Measurements from ENCODE around the gene C16orf92.

The C16orf92 gene

DNA sequence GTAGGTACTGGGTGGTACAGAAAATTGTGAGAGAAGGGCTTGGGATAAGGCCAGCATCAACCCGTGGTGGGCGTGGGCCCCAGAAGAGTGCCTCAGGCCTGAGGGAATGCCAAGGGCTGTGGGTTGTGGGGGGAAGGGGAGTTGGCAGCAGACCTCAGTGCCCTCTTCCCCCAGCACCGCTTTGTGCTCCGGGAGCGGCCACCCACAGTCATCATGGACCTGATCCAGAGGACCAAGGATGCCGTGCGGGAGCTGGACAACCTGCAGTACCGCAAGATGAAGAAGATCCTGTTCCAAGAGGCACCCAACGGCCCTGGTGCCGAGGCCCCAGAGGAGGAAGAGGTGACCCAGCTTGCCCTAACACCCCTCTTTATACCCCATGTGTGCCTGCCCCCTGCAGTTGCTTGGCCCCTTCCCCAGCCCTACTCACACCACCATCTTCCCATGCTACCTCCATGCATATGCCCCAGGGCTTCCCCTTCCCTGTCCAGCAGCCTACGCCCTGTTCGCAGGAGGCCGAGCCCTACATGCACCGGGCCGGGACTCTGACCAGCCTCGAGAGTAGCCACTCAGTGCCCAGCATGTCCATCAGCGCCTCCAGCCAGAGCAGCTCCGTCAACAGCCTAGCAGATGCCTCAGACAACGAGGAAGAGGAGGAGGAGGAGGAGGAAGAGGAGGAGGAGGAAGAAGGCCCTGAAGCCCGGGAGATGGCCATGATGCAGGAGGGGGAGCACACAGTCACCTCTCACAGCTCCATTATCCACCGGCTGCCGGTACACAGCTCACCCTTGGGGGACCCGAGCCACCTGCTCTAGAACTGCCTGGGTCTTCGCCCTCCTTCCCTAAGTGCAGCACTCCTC is 40.2 kb upstream of the C16orf92 start:
- Histone ChIP-seq H3K4me1 (ENCODE audit: control insufficient read depth in 5 of 5, insufficient read depth in 5 of 5, low read length in 5 of 5) (peaks cover 0 to 50% (median 6%) of the 10 kb centered on the region in 5 donors), H3K27ac (ENCODE audit: low read depth, low read length) (peak overlapping the region; percentile 9), H3K4me3 (ENCODE audit: low read depth in 1 of 5, low read length in 5 of 5) (no peak overlapping the region)

DNA sequence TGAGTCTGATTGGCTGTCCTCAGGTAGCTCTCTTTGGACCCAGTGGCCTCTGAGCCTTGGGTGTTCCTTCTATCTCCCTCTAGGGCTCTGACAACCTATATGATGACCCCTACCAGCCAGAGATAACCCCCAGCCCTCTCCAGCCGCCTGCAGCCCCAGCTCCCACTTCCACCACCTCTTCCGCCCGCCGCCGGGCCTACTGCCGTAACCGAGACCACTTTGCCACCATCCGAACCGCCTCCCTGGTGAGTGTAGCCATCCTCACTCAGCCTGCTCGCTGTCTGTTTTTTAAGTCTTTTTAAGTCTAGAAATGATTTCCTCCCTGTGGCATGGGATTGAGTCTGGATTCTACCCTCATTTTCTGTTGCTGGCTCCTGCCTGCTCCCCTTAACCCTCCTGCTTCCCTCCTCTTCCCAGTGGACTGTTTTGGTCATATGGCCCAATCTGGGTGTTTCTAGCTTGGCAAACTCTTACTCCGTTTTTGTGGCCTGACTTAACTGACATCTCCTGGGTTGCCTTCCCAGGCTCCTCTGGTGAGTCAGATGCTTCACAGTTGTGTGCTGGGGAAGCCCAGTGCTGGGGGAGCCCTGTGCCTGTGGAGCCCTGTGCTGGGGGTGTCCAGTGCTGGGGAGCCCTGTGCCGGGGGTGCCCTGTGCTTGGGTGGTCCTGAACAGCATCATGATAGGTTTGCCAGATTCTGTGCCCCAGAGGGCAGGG is 39.4 kb upstream of the C16orf92 start:
- no peak overlapping the region for H3K4me3 ChIP-seq (ENCODE audit: low read depth in 1 of 5, low read length in 5 of 5)
- no peak overlapping the region for H3K9ac ChIP-seq (ENCODE audit: low read length in 5 of 5)
- H3K27me3 ChIP-seq (ENCODE audit: control insufficient read depth in 5 of 5, insufficient read depth in 4 of 5, low read length in 5 of 5): no peaks in the 10 kb centered on the region
- H3K9me3 ChIP-seq (ENCODE audit: control insufficient read depth in 5 of 5, low read length in 5 of 5): no peaks in the 10 kb centered on the region
- H3K36me3 ChIP-seq (ENCODE audit: control insufficient read depth in 5 of 5, insufficient read depth in 5 of 5, low read length in 5 of 5): peaks cover 18 to 100% (median 99%) of the 10 kb centered on the region in 5 donors
- H3K27ac ChIP-seq (ENCODE audit: low read depth, low read length): no peak overlapping the region
- peaks cover 0 to 42% (median 6%) of the 10 kb centered on the region in 5 donors for H3K4me1 ChIP-seq (ENCODE audit: control insufficient read depth in 5 of 5, insufficient read depth in 5 of 5, low read length in 5 of 5)

More for the DNA sequence above, 40.2 kb upstream of the C16orf92 start:
- H3K36me3 ChIP-seq (ENCODE audit: control insufficient read depth in 5 of 5, insufficient read depth in 5 of 5, low read length in 5 of 5): peaks cover 18 to 100% (median 99%) of the 10 kb centered on the region in 5 donors
- no peaks in the 10 kb centered on the region for H3K9me3 ChIP-seq (ENCODE audit: control insufficient read depth in 5 of 5, low read length in 5 of 5)
- H3K9ac ChIP-seq (ENCODE audit: low read length in 5 of 5): no peak overlapping the region
- H3K27me3 ChIP-seq (ENCODE audit: control insufficient read depth in 5 of 5, insufficient read depth in 4 of 5, low read length in 5 of 5): no peaks in the 10 kb centered on the region

DNA sequence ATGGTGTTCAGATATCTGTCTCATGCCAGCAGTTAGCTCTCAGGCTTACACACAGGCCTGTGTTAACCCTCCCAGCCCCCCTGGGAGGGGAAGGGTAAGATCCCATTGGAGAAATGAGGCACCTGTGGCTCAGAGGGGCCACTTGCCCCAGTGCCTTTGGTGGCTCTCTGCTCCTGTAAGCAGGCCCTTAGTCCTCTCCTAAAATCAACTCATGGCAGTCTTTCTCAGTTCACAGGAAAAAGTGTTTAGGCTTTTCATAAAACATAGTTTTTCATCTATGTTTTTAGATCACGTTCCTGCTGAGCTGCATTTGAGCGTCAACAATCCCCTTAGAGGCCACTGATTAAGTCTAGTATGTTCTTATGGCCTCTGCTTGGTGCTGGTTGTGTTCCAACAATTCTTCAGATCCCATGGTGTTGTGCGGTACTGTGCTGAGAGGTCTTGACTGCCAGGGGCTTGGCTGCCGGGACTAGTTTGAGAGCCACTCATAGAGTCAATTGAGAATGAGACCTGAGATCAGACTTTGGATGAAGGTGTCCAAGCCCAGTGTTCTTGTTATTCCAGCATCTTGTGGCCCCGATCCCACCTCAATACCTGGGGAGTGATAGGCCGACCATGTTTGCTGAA is 38.7 kb upstream of the C16orf92 start:
- Histone ChIP-seq H3K4me3 (ENCODE audit: low read depth in 1 of 5, low read length in 5 of 5) (no peak overlapping the region), H3K27me3 (ENCODE audit: control insufficient read depth in 5 of 5, insufficient read depth in 4 of 5, low read length in 5 of 5) (no peaks in the 10 kb centered on the region), H3K9ac (ENCODE audit: low read length in 5 of 5) (no peak overlapping the region), H3K27ac (ENCODE audit: low read depth, low read length) (no peak overlapping the region), H3K36me3 (ENCODE audit: control insufficient read depth in 5 of 5, insufficient read depth in 5 of 5, low read length in 5 of 5) (peaks cover 18 to 100% (median 99%) of the 10 kb centered on the region in 5 donors), H3K4me1 (ENCODE audit: control insufficient read depth in 5 of 5, insufficient read depth in 5 of 5, low read length in 5 of 5) (peaks cover 0 to 35% (median 6%) of the 10 kb centered on the region in 5 donors), H3K9me3 (ENCODE audit: control insufficient read depth in 5 of 5, low read length in 5 of 5) (no peaks in the 10 kb centered on the region)

DNA sequence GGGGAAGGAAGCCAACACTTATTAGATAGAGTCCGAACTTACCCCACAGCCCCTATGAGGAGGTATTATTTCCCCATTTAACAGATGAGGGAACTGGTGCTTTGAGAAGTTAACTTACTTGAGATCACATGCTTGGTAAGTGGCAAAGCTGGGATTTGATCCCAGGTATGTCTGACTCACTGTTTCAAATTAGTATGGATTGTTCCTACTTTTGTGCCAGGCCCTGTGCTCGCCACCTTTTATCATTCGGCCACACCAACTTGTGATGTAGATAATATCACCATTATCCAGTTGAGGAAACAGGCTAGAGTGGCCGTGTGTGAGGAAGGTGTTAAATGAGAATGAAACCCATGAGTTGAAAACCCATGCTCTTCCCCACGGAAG is 38.2 kb upstream of the C16orf92 start:
- Histone ChIP-seq H3K36me3 (ENCODE audit: control insufficient read depth in 5 of 5, insufficient read depth in 5 of 5, low read length in 5 of 5) (peaks cover 16 to 100% (median 99%) of the 10 kb centered on the region in 5 donors), H3K27me3 (ENCODE audit: control insufficient read depth in 5 of 5, insufficient read depth in 4 of 5, low read length in 5 of 5) (no peaks in the 10 kb centered on the region), H3K9ac (ENCODE audit: low read length in 5 of 5) (no peak overlapping the region), H3K4me1 (ENCODE audit: control insufficient read depth in 5 of 5, insufficient read depth in 5 of 5, low read length in 5 of 5) (peaks cover 0 to 30% (median 6%) of the 10 kb centered on the region in 5 donors), H3K27ac (ENCODE audit: low read depth, low read length) (no peak overlapping the region), H3K9me3 (ENCODE audit: control insufficient read depth in 5 of 5, low read length in 5 of 5) (no peaks in the 10 kb centered on the region), H3K4me3 (ENCODE audit: low read depth in 1 of 5, low read length in 5 of 5) (no peak overlapping the region)

DNA sequence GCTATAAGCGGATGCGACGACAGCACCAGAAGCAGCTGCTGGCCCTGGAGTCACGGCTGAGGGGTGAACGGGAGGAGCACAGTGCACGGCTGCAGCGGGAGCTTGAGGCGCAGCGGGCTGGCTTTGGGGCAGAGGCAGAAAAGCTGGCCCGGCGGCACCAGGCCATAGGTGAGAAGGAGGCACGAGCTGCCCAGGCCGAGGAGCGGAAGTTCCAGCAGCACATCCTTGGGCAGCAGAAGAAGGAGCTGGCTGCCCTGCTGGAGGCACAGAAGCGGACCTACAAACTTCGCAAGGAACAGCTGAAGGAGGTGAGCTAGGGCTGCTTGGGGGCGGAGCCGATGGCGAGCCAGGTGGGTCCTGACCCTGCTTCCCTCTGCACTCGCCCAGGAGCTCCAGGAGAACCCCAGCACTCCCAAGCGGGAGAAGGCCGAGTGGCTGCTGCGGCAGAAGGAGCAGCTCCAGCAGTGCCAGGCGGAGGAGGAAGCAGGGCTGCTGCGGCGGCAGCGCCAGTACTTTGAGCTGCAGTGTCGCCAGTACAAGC is 37.7 kb upstream of the C16orf92 start:
- Histone ChIP-seq H3K4me1 (ENCODE audit: control insufficient read depth in 5 of 5, insufficient read depth in 5 of 5, low read length in 5 of 5) (peaks cover 0 to 24% (median 3%) of the 10 kb centered on the region in 5 donors), H3K9ac (ENCODE audit: low read length in 5 of 5) (no peak overlapping the region), H3K9me3 (ENCODE audit: control insufficient read depth in 5 of 5, low read length in 5 of 5) (no peaks in the 10 kb centered on the region), H3K4me3 (ENCODE audit: low read depth in 1 of 5, low read length in 5 of 5) (no peak overlapping the region), H3K27me3 (ENCODE audit: control insufficient read depth in 5 of 5, insufficient read depth in 4 of 5, low read length in 5 of 5) (no peaks in the 10 kb centered on the region), H3K27ac (ENCODE audit: low read depth, low read length) (no peak overlapping the region), H3K36me3 (ENCODE audit: control insufficient read depth in 5 of 5, insufficient read depth in 5 of 5, low read length in 5 of 5) (peaks cover 12 to 100% (median 98%) of the 10 kb centered on the region in 5 donors)

DNA sequence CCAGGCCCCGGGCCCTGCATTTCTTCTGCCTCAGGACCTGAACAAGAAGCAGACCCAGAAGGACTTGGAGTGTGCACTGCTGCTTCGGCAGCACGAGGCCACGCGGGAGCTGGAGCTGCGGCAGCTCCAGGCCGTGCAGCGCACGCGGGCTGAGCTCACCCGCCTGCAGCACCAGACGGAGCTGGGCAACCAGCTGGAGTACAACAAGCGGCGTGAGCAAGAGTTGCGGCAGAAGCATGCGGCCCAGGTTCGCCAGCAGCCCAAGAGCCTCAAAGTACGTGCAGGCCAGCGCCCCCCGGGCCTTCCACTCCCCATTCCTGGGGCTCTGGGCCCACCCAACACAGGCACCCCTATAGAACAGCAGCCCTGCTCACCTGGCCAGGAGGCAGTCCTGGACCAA is 36.8 kb upstream of the C16orf92 start:
- no peaks in the 10 kb centered on the region for H3K9me3 ChIP-seq (ENCODE audit: control insufficient read depth in 5 of 5, low read length in 5 of 5)
- H3K4me1 ChIP-seq (ENCODE audit: control insufficient read depth in 5 of 5, insufficient read depth in 5 of 5, low read length in 5 of 5): peaks cover 0 to 20% (median 3%) of the 10 kb centered on the region in 5 donors
- no peak overlapping the region for H3K4me3 ChIP-seq (ENCODE audit: low read depth in 1 of 5, low read length in 5 of 5)
- H3K36me3 ChIP-seq (ENCODE audit: control insufficient read depth in 5 of 5, insufficient read depth in 5 of 5, low read length in 5 of 5): peaks cover 5 to 100% (median 99%) of the 10 kb centered on the region in 5 donors
- no peak overlapping the region for H3K9ac ChIP-seq (ENCODE audit: low read length in 5 of 5)
- H3K27me3 ChIP-seq (ENCODE audit: control insufficient read depth in 5 of 5, insufficient read depth in 4 of 5, low read length in 5 of 5): no peaks in the 10 kb centered on the region
- H3K27ac ChIP-seq (ENCODE audit: low read depth, low read length): no peak overlapping the region

DNA sequence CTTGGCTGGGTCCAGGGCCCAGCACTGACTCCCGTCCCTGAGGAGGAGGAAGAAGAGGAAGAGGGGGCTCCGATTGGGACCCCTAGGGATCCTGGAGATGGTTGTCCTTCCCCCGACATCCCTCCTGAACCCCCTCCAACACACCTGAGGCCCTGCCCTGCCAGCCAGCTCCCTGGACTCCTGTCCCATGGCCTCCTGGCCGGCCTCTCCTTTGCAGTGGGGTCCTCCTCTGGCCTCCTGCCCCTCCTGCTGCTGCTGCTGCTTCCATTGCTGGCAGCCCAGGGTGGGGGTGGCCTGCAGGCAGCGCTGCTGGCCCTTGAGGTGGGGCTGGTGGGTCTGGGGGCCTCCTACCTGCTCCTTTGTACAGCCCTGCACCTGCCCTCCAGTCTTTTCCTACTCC is 36.1 kb upstream of the C16orf92 start:
- Histone ChIP-seq H3K27ac (ENCODE audit: low read depth, low read length) (no peak overlapping the region), H3K36me3 (ENCODE audit: control insufficient read depth in 5 of 5, insufficient read depth in 5 of 5, low read length in 5 of 5) (peaks cover 3 to 100% (median 98%) of the 10 kb centered on the region in 5 donors), H3K4me1 (ENCODE audit: control insufficient read depth in 5 of 5, insufficient read depth in 5 of 5, low read length in 5 of 5) (peaks cover 0 to 16% (median 5%) of the 10 kb centered on the region in 5 donors), H3K9ac (ENCODE audit: low read length in 5 of 5) (no peak overlapping the region), H3K4me3 (ENCODE audit: low read depth in 1 of 5, low read length in 5 of 5) (no peak overlapping the region), H3K27me3 (ENCODE audit: control insufficient read depth in 5 of 5, insufficient read depth in 4 of 5, low read length in 5 of 5) (no peaks in the 10 kb centered on the region), H3K9me3 (ENCODE audit: control insufficient read depth in 5 of 5, low read length in 5 of 5) (no peaks in the 10 kb centered on the region)

DNA sequence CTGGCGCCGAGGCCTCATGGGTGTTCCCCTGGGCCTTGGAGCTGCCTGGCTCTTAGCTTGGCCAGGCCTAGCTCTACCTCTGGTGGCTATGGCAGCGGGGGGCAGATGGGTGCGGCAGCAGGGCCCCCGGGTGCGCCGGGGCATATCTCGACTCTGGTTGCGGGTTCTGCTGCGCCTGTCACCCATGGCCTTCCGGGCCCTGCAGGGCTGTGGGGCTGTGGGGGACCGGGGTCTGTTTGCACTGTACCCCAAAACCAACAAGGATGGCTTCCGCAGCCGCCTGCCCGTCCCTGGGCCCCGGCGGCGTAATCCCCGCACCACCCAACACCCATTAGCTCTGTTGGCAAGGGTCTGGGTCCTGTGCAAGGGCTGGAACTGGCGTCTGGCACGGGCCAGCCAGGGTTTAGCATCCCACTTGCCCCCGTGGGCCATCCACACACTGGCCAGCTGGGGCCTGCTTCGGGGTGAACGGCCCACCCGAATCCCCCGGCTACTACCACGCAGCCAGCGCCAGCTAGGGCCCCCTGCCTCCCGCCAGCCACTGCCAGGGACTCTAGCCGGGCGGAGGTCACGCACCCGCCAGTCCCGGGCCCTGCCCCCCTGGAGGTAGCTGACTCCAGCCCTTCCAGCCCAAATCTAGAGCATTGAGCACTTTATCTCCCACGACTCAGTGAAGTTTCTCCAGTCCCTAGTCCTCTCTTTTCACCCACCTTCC is 35.5 kb upstream of the C16orf92 start:
- Histone ChIP-seq H3K27ac (ENCODE audit: low read depth, low read length) (no peak overlapping the region), H3K9ac (ENCODE audit: low read length in 5 of 5) (no peak overlapping the region), H3K36me3 (ENCODE audit: control insufficient read depth in 5 of 5, insufficient read depth in 5 of 5, low read length in 5 of 5) (peaks cover 3 to 98% (median 97%) of the 10 kb centered on the region in 5 donors), H3K4me3 (ENCODE audit: low read depth in 1 of 5, low read length in 5 of 5) (no peak overlapping the region), H3K4me1 (ENCODE audit: control insufficient read depth in 5 of 5, insufficient read depth in 5 of 5, low read length in 5 of 5) (peaks cover 0 to 14% (median 8%) of the 10 kb centered on the region in 5 donors), H3K9me3 (ENCODE audit: control insufficient read depth in 5 of 5, low read length in 5 of 5) (no peaks in the 10 kb centered on the region), H3K27me3 (ENCODE audit: control insufficient read depth in 5 of 5, insufficient read depth in 4 of 5, low read length in 5 of 5) (no peaks in the 10 kb centered on the region)

DNA sequence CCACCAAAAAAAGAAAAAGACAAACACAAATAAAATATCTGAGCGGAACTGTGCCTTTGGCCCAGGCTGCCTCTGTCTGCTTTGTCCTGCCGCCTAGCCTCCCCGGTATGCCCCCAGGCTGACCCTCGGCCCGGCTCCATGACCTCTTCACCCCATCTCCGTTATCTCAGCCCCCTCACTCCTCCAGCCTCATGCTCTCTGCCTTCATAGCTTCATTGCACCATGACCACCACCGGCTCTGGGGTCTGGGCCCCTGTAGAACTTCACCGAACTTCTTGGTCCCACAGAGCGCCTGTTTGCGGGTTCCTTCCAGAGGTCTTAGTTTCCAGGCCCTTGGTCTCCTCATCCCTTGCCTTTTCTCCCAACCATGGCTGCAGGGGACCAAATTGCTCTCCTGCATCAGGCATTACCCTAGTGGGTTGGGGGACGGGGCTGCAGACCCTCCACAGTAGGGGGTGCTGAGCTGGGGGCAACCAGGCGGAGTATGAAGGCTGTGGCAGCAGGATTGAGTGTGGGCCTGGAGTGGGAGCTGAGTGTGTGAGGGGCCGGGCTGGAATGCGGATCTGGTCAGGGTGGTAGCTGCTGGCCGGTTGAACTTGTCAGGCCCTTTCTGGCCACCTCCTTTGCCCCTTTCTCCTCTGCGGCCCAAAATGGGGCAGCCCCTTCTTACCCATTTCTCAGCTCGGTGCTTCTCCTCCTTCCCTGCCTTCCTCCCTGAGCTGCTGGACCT is 34.5 kb upstream of the C16orf92 start:
- peaks cover 0 to 18% (median 15%) of the 10 kb centered on the region in 5 donors for H3K4me1 ChIP-seq (ENCODE audit: control insufficient read depth in 5 of 5, insufficient read depth in 5 of 5, low read length in 5 of 5)
- no peak overlapping the region for H3K9ac ChIP-seq (ENCODE audit: low read length in 5 of 5)
- H3K27ac ChIP-seq (ENCODE audit: low read depth, low read length): no peak overlapping the region
- no peaks in the 10 kb centered on the region for H3K27me3 ChIP-seq (ENCODE audit: control insufficient read depth in 5 of 5, insufficient read depth in 4 of 5, low read length in 5 of 5)
- H3K9me3 ChIP-seq (ENCODE audit: control insufficient read depth in 5 of 5, low read length in 5 of 5): no peaks in the 10 kb centered on the region
- H3K4me3 ChIP-seq (ENCODE audit: low read depth in 1 of 5, low read length in 5 of 5): no peak overlapping the region
- H3K36me3 ChIP-seq (ENCODE audit: control insufficient read depth in 5 of 5, insufficient read depth in 5 of 5, low read length in 5 of 5): peaks cover 3 to 98% (median 97%) of the 10 kb centered on the region in 5 donors

Measured in subcutaneous abdominal adipose tissue (tissue), 5 donors.